Stimulated activated CD8-positive, alpha-beta memory T cell treated with anti-CD3 and anti-CD28 coated beads, Interleukin-7, amount 100 ng/mL, for 24 hours (primary cell): Measurements from ENCODE around the gene SP8.
"Not testable (repeated sequence)": the region's sequence is repeated elsewhere in the genome, so short reads cannot be mapped to it uniquely, and the experiment has no call there.

Experiments
- DNase-seq: peaks from one replicate; pipeline ENCODE4 v3.0.0-alpha.2; 2020; ENCODE audit warnings: low read depth

Gene SP8

DNA sequence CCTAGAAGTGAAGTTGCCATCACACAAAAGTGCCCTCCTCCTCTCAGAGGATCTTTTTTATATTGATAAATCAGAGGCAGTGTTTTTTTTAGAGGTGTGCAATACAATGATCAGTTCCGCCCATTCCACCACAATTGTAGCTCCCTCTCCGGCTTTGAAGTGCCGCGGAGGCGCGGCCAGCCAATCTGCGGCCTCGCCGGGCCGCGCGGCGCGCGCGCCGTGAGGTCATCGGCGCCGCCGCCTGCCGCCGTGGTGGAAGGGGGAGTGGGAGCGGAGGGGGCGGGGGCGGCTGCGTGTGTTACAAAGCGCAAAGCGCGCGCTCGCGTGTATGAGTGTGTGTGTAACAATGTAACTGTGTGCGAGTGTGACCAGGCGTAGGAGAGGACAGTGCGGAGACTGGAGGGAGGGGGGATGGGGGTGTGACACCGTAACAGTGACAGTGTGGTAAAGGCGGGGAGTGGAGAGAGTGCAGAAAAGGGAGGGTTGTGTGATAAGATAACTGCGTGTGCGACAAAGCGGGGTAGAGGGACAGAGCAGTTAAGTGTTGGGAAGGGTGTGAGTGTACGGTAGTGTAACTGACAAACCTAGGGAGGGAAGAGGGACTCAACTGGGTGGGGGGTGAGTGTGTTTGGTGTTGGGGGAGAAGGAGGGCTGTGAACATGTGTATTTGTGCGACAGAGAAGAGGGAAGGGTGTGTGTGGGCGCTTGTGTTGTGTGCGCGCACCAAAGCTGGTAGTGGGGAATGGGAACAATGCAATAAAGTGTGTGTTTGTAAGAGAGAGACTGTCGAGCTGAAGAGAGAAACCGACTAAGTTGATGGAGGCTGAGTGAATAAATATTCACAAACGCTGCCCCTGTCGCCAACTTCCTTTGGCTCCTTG, at the start of gene SP8:
TSS of gene SP8 (minus strand) at position 108 of the 881 bp plus-strand sequence. CDS start at position 20, 88 bp downstream.
- DNase-seq = no peak

DNA sequence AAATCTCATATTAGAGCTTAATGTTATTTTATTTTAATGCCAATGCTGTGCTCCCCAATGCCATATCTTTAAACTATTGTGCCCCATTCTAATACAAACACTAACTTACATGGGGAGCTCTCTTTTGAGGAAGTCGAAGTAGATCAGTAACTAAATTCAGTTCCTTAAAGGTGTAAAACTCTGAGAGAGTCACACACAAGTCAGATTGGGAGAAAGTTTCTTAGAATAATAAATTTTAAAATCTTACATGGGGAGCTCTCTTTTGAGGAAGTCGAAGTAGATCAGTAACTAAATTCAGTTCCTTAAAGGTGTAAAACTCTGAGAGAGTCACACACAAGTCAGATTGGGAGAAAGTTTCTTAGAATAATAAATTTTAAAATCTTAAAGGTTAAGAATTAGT, 49.7 kb upstream of the SP8 start:
- not testable (repeated sequence) for DNase-seq

DNA sequence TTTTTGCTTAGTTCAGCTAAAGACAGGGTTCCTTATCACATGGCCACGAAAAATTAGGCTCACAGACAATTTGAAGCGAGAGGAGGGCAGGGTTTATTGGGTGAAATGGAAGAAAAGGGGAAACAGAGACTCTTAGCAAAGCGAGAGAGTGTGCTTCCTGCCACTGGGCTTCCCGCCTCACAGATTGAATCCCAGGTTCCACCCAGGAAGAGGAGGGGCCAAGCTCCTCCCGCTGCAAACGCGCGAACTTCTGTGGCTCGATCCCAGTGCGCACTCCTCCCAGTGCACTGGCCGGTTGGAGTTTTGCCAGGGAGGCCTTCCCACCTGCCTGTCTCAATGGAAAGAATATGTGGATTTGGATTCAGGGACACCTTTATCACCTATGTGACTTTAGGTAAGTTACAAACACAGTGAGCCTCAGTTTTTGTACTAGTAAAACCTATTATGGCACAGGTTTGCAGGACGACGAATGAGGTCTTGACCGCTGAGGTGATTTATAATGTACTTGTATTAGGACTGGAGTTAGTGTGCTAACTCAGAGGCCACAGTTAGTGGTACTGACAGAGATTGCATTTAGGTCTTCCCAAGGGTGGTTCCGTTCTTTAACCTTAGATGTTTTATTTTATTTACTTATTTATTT, 48.5 kb upstream of the SP8 start:
- no peak for DNase-seq

DNA sequence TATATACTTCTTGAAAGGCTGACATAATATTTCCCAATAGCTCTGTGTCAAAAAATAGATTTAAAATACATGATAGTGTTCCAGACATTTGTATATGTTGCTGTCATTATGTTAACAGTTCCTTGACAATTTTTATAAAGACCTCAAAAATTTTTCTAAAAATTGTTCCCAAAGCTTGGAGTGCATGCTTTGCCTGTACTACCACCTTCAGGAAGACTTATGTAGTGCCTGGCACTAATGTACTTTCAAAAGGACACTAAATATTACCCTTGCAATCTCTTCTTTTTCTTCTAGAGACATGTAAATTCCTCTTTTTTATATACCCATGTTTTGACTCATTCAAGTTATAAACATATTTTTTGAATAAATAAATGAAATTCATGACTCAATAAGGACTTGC, 48.0 kb upstream of the SP8 start:
- no peak for DNase-seq

DNA sequence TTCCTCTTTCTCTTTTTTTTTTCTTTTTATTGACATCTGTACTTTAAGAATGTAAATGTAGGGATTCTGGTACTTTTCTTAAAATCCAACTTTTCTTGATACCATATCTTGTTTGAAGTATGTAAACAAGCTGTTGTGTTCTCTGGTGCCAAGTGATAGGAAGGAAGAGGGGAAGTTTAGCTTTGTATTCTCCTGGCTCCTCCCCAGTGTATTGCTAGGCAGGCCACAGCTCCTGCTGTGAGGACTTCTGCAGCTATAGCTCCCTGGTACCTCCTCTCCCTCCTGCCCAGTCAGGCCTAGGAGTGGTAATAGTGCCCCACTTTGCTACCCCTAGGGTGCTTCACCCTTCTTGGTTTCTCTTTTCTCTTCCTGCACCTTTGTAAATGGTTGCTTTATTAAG, 45.3 kb upstream of the SP8 start:
- no peak for DNase-seq

DNA sequence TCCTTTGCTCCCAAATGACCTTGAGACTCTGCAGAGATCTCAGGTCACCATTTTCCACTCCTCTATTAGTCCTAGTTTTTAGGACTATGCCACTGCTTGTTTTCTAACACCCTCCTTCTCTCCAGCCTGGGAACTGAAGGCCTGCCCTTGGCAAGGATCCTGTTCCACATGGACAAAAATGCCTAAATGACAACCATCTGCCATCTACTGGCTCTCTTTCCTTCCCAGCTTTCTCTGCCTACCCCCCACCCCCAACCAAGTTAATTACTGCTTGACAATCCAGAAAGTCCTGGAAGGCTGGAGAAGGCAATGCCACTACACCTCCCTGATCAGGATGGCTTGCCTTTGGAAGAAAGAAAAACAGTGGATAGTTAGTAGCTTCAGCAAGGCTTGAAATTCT, 44.8 kb upstream of the SP8 start:
- DNase-seq = no peak

DNA sequence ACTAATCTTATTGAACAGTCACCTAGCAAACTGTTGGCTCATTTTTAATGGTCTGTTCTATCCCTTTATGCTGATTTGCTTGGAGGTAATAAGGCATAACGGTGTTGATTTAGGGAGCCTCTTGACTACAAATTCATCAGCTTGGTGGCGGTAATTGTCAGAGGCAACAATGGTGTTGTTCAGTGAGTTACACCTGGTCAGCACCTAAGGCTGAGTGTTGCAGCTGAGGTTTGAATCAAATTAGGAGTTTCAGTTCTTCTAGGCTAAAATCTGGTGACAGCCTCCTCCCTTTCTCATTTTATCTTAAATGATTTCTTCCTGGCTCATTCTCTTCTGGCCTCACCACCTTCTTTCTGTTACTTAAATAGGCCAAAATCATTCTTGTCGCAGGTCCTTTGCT, 42.3 kb upstream of the SP8 start:
- DNase-seq = no peak

DNA sequence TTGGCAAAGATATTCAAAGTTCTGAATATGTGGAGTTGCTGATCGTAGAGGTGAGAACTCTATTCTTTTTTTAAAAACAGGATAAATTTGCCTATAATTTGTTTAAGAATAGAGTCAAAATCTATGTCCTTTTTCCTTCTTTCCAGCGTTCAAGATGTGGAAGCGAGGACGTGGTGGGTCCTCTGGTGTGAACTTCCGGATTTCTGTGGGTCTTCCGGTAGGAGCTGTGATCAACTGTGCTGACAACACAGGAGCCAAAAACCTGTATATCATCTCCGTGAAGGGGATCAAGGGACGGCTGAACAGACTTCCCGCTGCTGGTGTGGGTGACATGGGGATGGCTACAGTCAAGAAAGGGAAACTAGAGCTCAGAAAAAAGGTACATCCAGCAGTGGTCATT, 40.5 kb upstream of the SP8 start:
- DNase-seq = no peak

DNA sequence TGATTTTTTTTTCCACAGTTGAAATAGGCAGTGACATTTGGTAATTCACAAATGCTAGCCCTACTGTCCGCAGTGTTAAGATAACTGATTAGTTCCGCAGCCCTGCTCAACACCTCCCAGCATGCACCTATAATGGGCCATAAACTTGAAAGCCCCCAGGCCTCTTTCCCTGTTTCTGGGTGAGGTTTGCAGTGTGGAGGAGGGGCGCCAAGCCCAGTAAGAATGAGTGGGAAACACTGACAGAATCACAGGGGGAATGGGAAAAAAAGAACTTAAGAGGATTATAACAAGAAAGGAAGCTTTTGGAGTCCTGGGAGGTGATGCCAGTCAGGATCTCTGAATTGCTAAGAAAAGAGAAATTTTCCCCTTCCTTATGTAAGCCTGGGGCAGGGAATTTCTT, 39.6 kb upstream of the SP8 start:
- no peak for DNase-seq

DNA sequence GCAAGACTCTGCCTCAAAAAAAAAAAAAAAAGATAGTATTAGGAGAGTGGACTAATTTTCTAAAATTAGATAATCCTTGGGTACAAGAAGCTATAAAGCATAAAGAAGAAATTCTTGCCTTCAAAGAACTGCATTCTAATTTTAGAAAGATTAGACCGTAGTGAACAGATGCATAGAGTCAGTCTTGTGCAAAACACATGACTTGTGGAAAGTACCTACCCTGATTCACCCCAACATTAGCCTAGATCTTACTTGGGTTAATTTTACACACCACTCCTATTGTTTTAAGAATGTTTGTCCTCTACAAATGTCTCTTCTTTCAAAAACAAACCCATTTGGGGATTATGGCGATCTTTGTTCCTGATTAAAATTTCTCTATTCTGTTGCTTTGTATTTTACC, 38.9 kb upstream of the SP8 start:
- DNase-seq = no peak

DNA sequence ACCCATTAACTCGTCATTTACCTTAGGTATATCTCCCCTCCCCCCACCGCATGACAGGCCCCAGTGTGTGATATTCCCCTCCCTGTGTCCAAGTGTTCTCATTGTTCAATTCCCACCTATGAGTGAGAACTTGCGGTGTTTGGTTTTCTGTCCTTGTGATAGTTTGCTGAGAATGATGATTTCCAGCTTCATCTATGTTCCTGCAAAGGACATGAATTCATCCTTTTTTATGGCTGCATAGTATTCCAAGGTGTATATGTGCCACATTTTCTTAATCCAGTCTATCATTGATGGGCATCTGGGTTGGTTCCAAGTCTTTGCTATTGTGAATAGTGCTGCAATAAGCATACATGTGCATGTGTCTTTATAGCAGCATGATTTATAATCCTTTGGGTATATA, 34.7 kb upstream of the SP8 start:
- DNase-seq = not testable (repeated sequence)

DNA sequence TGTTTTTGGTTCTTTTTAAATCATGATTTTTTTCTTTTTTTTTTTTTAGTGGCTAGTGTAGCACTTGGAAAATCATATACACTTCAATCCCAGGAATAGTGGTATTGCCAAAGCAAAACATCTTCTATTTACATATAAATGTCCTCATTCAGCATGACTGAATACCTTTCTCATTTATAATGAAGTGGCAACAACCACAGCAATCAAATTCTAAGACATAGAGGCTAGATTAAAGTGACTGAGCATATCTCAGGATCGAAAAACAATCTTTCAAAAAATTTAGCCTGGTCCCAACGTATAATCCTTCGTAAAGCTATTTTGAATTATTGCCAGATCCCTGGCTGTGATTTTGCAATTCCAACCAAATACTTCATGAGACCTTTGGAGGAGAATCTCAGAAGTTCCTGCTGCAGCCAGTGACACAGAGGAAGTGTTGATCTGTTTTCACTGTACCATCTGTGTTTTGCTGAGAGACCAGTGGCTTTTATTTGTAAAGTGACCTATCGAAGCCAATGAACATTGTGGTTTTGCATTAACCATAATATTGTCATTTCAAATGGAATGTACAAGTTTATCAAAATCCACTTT, 29.8 kb upstream of the SP8 start:
- DNase-seq = no peak

DNA sequence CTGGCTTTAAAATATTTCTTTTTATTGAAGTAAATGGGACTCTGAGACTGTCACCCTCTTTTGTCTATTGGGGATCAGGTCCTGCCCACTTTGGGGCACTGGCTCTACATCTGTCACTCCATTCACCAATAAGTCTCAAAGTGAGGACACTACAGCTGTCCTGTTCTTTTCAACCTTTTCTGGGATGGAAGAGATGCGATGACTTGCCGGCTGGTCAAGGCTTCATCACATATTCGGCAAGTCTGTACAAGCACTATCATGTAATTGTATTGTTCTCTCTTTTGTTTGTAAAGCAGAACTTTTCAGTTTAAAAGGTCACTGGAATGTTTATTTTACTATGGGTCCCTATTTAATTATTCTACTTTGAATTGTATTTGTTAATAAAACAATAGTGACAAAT, 17.7 kb upstream of the SP8 start:
- no peak for DNase-seq

DNA sequence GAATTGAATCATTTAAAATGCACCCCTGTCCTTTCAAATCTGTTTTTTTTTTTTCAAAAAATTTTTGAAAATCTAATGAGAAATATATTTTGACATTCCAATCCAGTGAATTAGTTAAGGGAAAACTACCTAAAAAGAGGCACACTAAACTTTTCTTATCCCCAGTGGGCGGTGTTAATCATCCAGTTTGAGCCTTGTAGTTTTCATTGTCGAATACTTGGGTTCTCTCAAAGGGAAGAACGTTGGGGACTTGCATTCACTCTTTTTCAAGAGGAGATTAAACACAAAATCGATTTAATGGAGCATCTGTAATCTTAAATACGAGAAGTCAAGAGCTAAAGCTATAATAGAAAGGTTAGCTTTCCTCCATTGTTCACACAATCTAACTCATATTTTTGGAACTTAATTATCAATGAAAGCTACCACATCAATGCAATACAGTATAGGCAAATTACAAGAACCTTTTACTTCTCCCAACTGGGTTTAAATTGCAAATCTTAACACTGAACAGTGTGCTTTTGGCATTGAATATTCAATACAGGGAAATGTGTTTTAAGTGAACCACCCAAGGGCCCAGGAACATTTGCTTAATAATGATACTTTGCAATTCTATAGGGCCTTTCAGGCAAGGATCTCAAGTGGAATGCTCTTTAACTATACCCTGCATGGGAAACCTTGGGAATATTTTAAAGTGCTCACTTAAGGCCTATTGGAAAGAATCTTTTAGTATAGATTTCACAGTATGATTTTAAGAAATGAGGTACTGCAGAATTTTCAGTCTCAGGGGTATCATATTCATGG, 13.1 kb upstream of the SP8 start:
- DNase-seq = no peak

DNA sequence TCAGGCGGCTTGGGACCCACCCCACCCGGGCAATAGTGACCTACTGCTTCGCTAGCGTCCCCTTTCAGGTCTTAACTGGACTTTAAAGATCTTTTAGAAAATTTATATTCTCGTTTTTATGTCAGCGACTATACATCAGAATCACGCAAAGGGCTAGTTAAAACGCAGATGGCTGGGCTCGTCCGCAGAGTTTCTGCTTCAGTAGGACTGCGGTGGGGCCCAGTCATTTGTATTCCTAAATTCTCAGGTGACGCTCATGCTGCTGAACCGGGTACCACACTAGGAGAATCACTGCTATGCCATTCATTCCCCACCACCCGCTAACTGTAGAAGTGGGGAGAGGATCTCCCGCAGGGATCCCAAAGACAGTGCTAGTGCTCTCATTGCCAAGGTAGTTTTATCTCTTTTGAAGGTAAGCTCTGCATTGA, 12.0 kb upstream of the SP8 start:
- DNase-seq = no peak

DNA sequence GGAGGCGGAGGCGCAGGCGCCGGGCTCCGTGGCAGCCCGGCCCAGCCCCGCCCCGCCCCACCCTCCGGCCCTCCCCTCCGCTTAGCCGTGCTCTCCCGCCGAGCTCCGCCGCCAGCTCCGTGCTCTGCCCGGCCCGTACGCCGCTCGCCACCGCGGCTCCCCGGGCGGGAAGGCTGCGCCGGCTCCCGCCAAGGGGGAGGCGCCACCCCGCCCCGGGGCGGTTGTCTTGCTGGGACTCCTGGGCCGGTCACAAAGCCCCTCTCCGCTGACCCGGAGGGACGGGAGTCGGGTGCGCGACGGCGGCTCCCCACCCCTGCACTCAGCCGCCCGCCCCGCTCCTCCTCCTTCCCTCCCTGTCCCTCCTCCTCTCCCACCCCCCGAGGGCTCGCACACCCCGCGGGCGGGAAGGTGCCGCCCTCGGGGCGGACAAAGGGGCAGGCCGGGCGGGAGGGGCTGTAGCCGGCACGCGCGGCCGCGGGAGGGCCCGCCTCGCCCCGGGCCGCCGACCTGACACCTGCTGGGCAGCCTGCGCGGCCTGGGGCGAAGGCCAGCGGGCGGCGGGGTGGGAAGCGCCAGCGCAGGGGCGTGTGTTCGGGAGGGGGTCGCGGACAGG, 11.5 kb upstream of the SP8 start:
- DNase-seq = no peak

DNA sequence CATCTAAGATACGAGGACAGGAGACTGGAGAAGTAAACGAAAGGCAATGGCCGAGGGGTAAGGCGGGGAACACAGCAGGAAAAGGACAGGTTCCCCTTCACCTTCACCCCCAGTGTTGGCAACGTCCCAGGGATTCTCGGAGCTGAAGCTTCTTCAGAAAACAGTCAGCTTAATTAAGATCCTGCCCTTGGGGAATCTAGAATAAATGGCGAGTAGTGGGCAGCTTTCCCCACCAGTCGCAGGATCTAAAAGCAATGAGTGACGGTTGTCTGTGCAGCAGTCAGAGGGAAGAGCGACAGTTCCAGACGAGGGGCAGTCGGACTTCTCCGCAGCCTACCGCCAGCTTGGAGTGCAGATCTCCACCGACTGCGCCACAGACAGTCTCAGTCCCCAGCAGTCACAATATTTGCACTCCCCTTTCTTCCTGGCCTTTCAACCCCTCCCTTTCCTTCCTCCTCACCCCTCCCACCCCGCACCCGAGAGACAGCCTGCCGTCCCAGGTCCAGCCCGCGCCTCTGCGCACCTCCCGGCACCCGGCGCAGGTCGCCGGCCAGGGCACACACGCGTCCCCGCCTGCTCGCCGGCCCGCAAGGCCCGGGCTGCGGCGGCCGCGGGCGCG, 10.9 kb upstream of the SP8 start:
- DNase-seq = no peak

DNA sequence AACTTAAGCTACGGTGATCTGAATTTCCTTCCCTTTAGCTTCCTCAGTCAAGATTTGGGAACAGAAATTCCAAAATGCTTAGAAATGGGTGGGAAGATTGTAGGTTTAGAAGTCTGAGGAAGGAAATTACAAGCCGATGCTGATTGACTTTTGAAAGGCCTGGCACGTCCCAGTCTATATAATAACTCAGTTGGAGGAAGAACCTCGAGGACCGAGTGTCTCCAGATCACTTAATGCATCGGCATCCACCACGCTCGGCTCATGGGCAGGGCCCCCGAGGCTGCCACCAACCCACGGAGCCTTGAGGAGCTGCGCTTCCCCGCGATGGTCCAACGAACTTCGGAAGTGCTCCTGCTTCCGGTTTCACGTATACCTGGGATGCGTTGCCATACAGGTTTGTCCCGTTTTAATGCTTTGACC, 10.4 kb upstream of the SP8 start:
- DNase-seq = no peak

DNA sequence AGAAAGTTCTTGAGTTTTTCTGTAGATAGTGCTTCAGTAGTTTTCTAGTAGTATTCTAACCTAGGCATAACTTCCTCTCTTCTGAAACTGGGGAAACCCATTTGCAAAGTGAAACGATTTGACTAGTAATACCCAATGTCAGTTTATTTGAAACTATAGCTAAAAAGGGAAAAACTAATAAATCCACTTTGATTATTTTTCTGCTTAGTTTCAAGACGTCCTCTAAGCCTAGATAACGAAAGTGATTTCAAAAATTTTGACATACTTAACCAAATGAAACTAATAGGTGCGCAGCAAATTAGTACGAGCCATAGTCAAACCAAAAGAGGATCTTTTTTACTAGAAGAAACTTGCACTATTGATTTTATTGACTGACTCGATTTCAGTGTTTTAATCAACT, 9.8 kb upstream of the SP8 start:
- DNase-seq = no peak

DNA sequence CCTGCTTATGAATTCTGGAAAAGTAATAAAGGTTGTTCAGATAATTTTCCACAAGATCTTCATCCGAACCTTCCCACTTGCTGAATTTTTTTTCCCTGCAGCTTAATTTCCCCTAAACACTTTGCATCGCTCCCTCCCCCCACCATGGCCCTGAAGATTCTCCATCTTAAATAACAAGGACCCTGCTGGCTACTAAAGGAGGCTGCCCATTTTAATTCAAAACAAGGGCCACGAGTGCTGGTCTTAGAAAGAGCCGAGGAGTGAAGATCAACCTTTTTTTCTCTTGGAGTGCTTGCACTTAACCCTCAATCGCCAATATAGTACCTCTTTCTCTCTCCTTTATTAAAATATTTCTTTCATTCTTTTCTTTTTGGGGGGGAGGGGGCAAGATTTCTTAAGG, 9.2 kb upstream of the SP8 start:
- DNase-seq = no peak

DNA sequence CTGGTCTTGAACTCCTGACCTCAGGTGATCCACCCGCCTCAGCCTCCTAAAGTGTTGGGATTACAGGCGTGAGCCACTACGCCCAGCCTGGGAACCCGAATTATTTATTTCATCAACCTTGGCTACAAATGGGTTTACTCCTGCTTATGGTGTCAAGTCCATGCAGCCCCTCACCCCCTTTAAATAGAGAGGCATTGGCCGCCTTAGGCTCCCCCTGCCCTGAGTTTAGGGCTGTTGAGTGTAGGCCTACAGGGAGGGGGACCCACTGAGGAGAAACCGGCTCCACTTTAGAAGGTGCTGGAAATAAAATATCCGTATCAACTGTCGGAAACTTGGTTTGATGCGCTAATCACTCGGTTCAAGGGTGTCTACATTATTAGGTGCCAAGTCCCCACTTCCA, 8.7 kb upstream of the SP8 start:
- DNase-seq = no peak

DNA sequence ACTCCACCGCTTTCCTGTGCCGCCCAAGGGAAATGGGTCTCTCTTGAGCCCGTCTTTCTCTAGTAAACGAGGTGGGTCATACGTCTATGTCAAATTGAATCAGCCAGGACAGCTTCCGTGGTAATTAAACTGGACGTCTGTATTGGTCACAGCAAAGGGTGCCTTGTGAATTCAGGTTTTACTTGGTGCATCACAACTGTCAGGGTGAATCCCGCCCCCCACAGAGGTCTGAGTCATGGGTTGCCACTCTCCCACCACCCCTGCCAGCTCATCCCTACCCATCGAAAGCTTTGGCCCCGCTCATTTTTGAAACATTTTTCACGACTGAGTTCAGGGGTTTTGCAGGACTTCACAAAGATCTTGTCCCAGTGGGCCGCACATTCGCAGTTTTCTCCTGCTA, 8.0 kb upstream of the SP8 start:
- DNase-seq = no peak
